Loucy (cell line): ENCODE measurements around the gene FLRT2.

Experiments used
- EZH2phosphoT487 ChIP-seq: fragments of 200-600 bp; IDR thresholded peaks from 2 replicates; pipeline ENCODE4 v1.6.1; 2018; ENCODE audit warnings: antibody characterized with exemption, mild to moderate bottlenecking, moderate library complexity, borderline replicate concordance
- TF ChIP-seq, protein P1 (sequence below): fragments of 200-600 bp; sonication (generic); conservative IDR thresholded peaks from 2 replicates; pipeline ENCODE4 v1.5.1; 2014; ENCODE audit warnings: mild to moderate bottlenecking, antibody characterized with exemption, low read length

DNA sequence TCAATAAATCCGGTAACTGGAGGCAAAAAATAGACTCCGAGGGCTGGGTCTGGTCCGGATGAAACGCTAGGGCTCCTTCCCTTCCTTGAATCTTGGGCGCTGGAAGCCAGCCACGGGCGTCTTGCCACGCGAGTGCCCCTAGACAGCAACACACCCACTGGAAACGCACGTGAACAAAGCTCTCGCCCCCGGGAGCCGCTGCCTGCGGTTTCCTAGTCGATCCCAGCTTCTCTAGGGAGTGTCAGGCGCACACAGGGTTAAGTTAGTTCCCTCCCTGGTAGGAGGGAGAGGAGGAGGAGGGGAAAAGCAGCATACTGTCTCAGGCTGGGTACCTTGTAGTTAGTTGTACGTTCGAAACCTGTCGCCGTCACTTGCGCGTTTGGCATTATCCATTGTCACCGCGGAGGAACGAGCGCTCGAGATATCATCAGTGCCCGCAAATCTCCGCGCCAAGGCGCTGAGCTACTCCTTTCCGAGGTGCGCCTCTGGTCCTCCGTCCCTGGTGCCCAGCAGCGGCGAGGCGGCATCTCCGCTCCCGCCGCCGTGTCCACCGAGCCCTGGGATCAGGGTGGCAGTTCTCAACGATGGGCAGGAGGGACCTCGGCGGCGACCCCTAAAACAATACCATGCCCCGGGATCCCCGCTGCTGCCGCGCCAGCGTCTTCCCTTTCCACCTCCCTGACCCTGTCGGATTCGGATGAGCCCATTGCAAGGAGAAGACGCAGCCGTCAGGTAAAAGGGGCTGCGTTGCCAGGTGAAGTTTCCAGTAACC, at the start of gene FLRT2:
- TF ChIP-seq, protein P1, sequence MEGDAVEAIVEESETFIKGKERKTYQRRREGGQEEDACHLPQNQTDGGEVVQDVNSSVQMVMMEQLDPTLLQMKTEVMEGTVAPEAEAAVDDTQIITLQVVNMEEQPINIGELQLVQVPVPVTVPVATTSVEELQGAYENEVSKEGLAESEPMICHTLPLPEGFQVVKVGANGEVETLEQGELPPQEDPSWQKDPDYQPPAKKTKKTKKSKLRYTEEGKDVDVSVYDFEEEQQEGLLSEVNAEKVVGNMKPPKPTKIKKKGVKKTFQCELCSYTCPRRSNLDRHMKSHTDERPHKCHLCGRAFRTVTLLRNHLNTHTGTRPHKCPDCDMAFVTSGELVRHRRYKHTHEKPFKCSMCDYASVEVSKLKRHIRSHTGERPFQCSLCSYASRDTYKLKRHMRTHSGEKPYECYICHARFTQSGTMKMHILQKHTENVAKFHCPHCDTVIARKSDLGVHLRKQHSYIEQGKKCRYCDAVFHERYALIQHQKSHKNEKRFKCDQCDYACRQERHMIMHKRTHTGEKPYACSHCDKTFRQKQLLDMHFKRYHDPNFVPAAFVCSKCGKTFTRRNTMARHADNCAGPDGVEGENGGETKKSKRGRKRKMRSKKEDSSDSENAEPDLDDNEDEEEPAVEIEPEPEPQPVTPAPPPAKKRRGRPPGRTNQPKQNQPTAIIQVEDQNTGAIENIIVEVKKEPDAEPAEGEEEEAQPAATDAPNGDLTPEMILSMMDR, result no peak
- no peak for TF ChIP-seq EZH2phosphoT487
